OCI-LY7 (cell line): Measurements from ENCODE around the gene SASH1.

ENCODE experiments used
- EZH2phosphoT487 ChIP-seq: fragments of 200-600 bp; sonication (generic); IDR thresholded peaks from 2 replicates; pipeline ENCODE4 v1.6.1; 2018; ENCODE audit warnings: low read depth, borderline replicate concordance, mild to moderate bottlenecking, mixed run types, antibody characterized with exemption, low read length, moderate library complexity, mixed read lengths
- TF ChIP-seq, protein P1 (sequence below): fragments of 200-600 bp; sonication (generic); conservative IDR thresholded peaks from 2 replicates; pipeline ENCODE4 v1.5.1; 2014; ENCODE audit warnings: mild to moderate bottlenecking, antibody characterized with exemption, low read length, moderate library complexity, mixed read lengths

DNA sequence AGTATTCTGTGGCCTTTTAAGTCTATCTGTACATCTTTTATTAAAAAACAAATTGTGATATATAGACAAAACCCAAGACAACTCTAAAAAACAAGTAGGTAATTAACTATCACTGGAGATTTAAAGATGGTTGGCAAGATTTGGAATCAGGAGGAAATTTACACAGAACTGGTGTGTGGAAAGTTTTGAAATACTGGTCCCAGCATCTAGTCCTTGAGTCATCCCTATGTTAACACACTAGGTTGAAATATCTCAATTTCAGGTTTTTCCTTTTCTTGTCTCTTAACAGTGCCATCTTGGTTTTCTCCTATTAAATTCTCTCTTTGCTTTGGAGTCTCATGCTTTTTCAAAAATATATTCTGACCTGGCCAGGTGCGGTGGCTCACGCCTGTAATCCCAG lies 27.5 kb downstream of the SASH1 start:
- TF ChIP-seq, protein P1, sequence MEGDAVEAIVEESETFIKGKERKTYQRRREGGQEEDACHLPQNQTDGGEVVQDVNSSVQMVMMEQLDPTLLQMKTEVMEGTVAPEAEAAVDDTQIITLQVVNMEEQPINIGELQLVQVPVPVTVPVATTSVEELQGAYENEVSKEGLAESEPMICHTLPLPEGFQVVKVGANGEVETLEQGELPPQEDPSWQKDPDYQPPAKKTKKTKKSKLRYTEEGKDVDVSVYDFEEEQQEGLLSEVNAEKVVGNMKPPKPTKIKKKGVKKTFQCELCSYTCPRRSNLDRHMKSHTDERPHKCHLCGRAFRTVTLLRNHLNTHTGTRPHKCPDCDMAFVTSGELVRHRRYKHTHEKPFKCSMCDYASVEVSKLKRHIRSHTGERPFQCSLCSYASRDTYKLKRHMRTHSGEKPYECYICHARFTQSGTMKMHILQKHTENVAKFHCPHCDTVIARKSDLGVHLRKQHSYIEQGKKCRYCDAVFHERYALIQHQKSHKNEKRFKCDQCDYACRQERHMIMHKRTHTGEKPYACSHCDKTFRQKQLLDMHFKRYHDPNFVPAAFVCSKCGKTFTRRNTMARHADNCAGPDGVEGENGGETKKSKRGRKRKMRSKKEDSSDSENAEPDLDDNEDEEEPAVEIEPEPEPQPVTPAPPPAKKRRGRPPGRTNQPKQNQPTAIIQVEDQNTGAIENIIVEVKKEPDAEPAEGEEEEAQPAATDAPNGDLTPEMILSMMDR, result no peak
- no peak for TF ChIP-seq EZH2phosphoT487
